ENCODE results near the gene GATA5. TPM values are rescaled to one million over a fixed set of nuclear protein-coding genes. Genes with fewer than 3 reads are reported as not detected.

Gene GATA5
- total RNA-seq, 1 donor from 2014 or later, result not detected

DNA sequence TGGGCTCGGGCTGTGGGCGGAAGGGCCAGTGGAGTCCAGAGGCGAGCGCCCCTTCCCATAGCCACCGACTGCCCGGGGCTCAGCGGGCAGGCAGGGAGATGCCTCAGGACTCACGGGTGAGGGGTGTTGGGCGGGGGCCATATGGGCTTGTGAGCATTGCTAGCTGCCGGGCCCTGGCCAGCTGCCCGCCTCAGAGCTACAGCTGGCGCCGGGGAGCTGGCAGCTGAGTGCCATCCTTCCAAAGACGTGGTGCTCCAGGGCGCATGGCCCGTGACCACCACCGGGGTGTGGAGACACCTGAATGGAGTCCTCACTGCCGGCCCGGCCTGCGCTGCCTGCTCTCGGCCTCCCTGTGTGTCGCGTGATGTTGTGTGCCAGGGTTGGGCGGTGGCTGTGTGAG, 37.9 kb downstream of the GATA5 start:
- Mint-ChIP-seq H3K4me1 (ENCODE audit: low read depth) (no peaks in the 10 kb centered on the region), H3K9me3 (ENCODE audit: low read depth) (no peaks in the 10 kb centered on the region), H3K36me3 (ENCODE audit: low read depth) (no peaks in the 10 kb centered on the region), H3K4me3 (ENCODE audit: unreplicated experiment) (no peak overlapping the region), H3K27ac (ENCODE audit: unreplicated experiment) (no peak overlapping the region), H3K27me3 (ENCODE audit: low read depth) (peaks cover 40% of the 10 kb centered on the region)
- TF ChIP-seq, protein P1, sequence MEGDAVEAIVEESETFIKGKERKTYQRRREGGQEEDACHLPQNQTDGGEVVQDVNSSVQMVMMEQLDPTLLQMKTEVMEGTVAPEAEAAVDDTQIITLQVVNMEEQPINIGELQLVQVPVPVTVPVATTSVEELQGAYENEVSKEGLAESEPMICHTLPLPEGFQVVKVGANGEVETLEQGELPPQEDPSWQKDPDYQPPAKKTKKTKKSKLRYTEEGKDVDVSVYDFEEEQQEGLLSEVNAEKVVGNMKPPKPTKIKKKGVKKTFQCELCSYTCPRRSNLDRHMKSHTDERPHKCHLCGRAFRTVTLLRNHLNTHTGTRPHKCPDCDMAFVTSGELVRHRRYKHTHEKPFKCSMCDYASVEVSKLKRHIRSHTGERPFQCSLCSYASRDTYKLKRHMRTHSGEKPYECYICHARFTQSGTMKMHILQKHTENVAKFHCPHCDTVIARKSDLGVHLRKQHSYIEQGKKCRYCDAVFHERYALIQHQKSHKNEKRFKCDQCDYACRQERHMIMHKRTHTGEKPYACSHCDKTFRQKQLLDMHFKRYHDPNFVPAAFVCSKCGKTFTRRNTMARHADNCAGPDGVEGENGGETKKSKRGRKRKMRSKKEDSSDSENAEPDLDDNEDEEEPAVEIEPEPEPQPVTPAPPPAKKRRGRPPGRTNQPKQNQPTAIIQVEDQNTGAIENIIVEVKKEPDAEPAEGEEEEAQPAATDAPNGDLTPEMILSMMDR (IDR thresholded peaks at IDR 0.05), result no peak
- DNase-seq (ENCODE audit: low spot score), result no peak

DNA sequence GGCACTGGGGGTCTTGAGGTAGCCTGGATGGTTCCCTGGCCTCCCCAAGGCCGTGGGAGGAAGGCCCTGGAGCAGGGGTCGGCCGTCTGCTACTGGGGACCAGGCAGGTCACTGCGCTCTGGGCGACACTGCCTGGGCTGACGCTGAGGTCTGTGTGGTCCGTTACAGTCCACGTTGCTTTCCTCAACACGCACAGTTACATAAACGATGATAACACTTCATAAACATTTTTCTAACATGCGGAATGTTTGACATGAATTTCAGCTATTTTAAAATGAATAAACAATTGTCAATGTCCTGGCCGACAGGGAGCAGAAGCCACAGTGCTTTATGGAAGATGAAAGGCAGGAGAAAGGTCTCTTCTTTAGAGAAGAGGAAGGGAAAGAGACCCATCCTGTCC, 38.3 kb downstream of the GATA5 start:
- H3K4me3 Mint-ChIP-seq (ENCODE audit: unreplicated experiment), result no peak overlapping the region
- H3K27me3 Mint-ChIP-seq (ENCODE audit: low read depth), result peaks cover 38% of the 10 kb centered on the region

DNA sequence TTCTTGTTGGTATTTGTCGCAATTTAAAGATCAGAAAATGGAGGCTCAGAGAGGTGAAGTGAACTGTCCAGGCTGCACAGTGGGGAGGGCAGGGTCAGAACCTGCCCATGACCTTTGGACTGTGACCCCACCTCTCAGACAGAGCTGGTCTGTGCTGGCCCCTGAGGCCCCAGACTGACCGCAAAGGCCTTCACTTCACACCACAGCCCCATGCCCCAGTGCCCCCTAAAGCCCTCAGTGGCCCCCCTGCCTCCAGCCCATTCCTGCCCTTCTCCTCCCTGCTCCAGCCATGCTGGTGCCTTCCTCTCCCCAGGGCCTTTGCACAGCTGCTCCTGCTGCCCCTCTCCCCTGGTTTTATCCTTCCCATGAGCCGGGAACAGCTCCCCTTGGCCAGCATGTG, 39.1 kb downstream of the GATA5 start:
- TF ChIP-seq, protein P1 (IDR thresholded peaks at IDR 0.05), result no peak
- no peak for DNase-seq (ENCODE audit: low spot score)
- Mint-ChIP-seq H3K4me1 (ENCODE audit: low read depth) (no peaks in the 10 kb centered on the region), H3K4me3 (ENCODE audit: unreplicated experiment) (no peak overlapping the region), H3K9me3 (ENCODE audit: low read depth) (no peaks in the 10 kb centered on the region), H3K27ac (ENCODE audit: unreplicated experiment) (no peak overlapping the region), H3K36me3 (ENCODE audit: low read depth) (no peaks in the 10 kb centered on the region), H3K27me3 (ENCODE audit: low read depth) (peaks cover 38% of the 10 kb centered on the region)

More for the DNA sequence above, 38.3 kb downstream of the GATA5 start:
- Mint-ChIP-seq H3K9me3 (ENCODE audit: low read depth) (no peaks in the 10 kb centered on the region), H3K27ac (ENCODE audit: unreplicated experiment) (no peak overlapping the region), H3K4me1 (ENCODE audit: low read depth) (no peaks in the 10 kb centered on the region), H3K36me3 (ENCODE audit: low read depth) (no peaks in the 10 kb centered on the region)
- TF ChIP-seq, protein P1 (IDR thresholded peaks at IDR 0.05), result no peak
- no peak for DNase-seq (ENCODE audit: low spot score)

DNA sequence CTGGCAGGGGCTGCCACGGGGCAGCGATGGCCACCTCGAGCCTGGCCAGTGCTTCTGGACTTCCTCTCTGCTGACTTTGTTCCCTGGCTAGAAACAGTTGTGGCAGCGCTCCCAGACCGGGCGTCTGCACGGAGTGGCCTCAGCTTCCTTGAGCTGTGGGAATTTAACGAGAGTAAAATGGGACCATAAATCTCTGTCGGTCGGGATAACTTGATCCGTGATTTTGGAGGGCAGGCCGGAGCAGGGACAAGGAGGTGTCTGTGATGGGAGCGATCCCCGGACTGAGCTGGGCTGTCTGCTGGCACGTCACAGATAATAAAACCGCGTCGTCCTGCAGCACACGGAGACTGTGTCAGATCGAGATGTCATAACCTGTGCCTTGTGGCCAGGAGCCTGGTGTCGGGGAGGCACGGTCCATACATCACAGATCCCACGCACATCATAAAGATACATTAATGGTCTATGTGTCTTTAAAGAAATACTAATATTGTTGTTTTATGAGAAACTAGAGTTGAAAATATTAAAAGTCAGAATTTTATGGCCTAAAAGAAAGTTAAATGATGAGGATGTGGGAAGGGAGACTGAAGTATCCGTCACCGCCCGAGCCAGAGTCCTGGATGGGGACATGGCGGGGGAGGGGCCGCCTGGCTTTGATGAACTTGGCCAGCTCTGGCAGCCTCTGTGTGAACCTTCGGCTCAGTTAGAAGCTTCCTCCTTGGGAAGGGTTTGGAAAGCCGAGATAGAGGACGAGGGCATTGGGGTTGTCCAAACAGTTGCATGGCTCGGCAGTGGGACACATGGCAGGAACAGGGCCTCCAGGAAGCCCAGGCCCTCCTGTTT, 41.9 kb downstream of the GATA5 start:
- H3K27me3 Mint-ChIP-seq (ENCODE audit: low read depth), result peaks cover 40% of the 10 kb centered on the region
- H3K27ac Mint-ChIP-seq (ENCODE audit: unreplicated experiment), result no peak overlapping the region
- H3K4me3 Mint-ChIP-seq (ENCODE audit: unreplicated experiment), result no peak overlapping the region
- H3K9me3 Mint-ChIP-seq (ENCODE audit: low read depth), result no peaks in the 10 kb centered on the region
- no peaks in the 10 kb centered on the region for H3K36me3 Mint-ChIP-seq (ENCODE audit: low read depth)
- no peaks in the 10 kb centered on the region for H3K4me1 Mint-ChIP-seq (ENCODE audit: low read depth)
- TF ChIP-seq, protein P1 (IDR thresholded peaks at IDR 0.05), result no peak
- no peak for DNase-seq (ENCODE audit: low spot score)

DNA sequence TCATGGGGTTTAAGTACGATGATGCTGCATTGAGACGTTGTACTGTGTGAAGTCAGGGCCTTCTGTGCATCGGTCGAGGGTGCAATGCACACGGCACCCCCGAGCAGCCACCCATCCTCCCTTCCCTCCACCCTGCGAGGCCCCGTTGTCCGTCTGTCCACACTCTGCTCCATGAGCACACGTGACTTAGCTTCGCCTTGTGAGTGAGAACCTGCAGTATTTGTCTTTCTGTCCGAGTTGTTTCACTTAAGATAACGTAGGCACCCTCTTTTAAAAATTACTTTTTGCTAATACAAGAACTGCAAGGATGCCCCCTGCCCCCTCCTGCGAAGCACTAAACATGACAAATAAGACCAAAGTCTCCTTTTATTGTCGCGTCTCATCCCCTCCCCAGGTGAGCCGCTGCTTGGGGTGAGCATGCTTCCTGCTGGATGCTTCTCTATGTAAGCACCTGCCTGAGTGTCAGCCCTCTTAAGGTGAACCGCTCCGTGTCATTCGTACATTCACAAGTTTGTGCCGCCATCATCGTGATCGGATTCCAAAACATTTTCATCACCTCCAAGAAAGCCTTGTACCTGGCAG, 44.8 kb downstream of the GATA5 start:
- Mint-ChIP-seq H3K4me1 (ENCODE audit: low read depth) (no peaks in the 10 kb centered on the region), H3K9me3 (ENCODE audit: low read depth) (no peaks in the 10 kb centered on the region), H3K36me3 (ENCODE audit: low read depth) (no peaks in the 10 kb centered on the region), H3K27me3 (ENCODE audit: low read depth) (peaks cover 37% of the 10 kb centered on the region), H3K4me3 (ENCODE audit: unreplicated experiment) (no peak overlapping the region), H3K27ac (ENCODE audit: unreplicated experiment) (no peak overlapping the region)
- DNase-seq (ENCODE audit: low spot score), result no peak
- TF ChIP-seq, protein P1 (IDR thresholded peaks at IDR 0.05), result no peak
